Naive B cell (primary cell): Measurements from ENCODE around the gene SEC24D. TPM values are rescaled to one million over a fixed set of nuclear protein-coding genes. Genes with fewer than 3 reads are reported as not detected.
A peak's percentile ranks its signal among the peaks of the same experiment; 100 is the strongest.

Experiments used
- ATAC-seq, 2 donors: fragments of 150-1000 bp; cut with Tn5 transposase; 2 replicates each; pipeline ENCODE4 v1.10.0; 2021; ENCODE audit warnings: low read depth in 2 of 2, mild to moderate bottlenecking in 2 of 2, moderate library complexity in 2 of 2
- DNase-seq: peaks from one replicate; pipeline ENCODE4 v3.0.0; 2022
- H3K27ac Mint-ChIP-seq, 6 donors: one replicate each; pipeline ENCODE4 v1.8.0; 2020 to 2022; ENCODE audit warnings: mild to moderate bottlenecking in 6 of 6, mixed read lengths in 6 of 6, moderate library complexity in 5 of 6, inconsistent platforms in 2 of 6
- H3K27me3 Mint-ChIP-seq, 3 donors: one replicate each; pipeline ENCODE4 v1.8.0; 2021 to 2022; ENCODE audit warnings: mixed read lengths in 3 of 3, mild to moderate bottlenecking in 1 of 3
- H3K36me3 Mint-ChIP-seq, 2 donors: one replicate each; pipeline ENCODE4 v1.8.0; 2020 to 2022; ENCODE audit warnings: mixed read lengths in 2 of 2, inconsistent platforms in 1 of 2, mild to moderate bottlenecking in 1 of 2
- H3K4me1 Mint-ChIP-seq, 3 donors: one replicate each; pipeline ENCODE4 v1.8.0; 2020 to 2022; ENCODE audit warnings: mixed read lengths in 3 of 3, inconsistent platforms in 1 of 3, mild to moderate bottlenecking in 1 of 3, moderate library complexity in 1 of 3
- H3K4me3 Mint-ChIP-seq, 8 donors: one replicate each; pipeline ENCODE4 v1.8.0; 2020 to 2022; ENCODE audit warnings: mild to moderate bottlenecking in 8 of 8, mixed read lengths in 8 of 8, moderate library complexity in 8 of 8, inconsistent platforms in 2 of 8
- H3K9me3 Mint-ChIP-seq, 7 donors: one replicate each; pipeline ENCODE4 v1.8.0; 2020 to 2022; ENCODE audit warnings: mixed read lengths in 7 of 7, mild to moderate bottlenecking in 5 of 7, inconsistent platforms in 2 of 7, moderate library complexity in 1 of 7
- polyA plus RNA-seq, 6 donors: library from polyadenylated mRNA; unstranded; fragments of 300-500 nt; fragmentation: Illumina TruSeq; gene quantifications; one replicate each; pipeline ENCODE4 v1.2.3, GENCODE V29; 2021; ENCODE audit warnings: low read depth in 6 of 6

The SEC24D gene
- polyA plus RNA-seq, 6 donors from 2014 or later: 10.7 to 13.8 (median 11.3) TPM

- Mint-ChIP-seq H3K9me3 (no peaks in the 10 kb centered on the region), H3K36me3 (no peaks in the 10 kb centered on the region), H3K27me3 (no peaks in the 10 kb centered on the region), H3K4me3 (no peak overlapping the region), H3K4me1 (peaks cover 0 to 4% (median 0%) of the 10 kb centered on the region in 3 donors), H3K27ac (peak overlapping the region in 2 of 6 donors; percentile 15 to 83)
- DNase-seq (no peak), ATAC-seq (no peak)
These were observed 117.3 kb downstream of the SEC24D start for GRCh38 chr4:118718511-118719170.

GRCh38 chr4:118716304-118716703, 119.6 kb downstream of the SEC24D start:
- Mint-ChIP-seq H3K36me3 (peaks cover 0 to 4% of the 10 kb centered on the region in 2 donors), H3K27ac (no peak overlapping the region)

GRCh38 chr4:118714682-118715081, 121.2 kb downstream of the SEC24D start:
- DNase-seq (no peak), ATAC-seq (no peak)
- H3K36me3 Mint-ChIP-seq: peaks cover 0 to 13% of the 10 kb centered on the region in 2 donors
- H3K27ac Mint-ChIP-seq: no peak overlapping the region
- no peak overlapping the region for H3K4me3 Mint-ChIP-seq
- H3K27me3 Mint-ChIP-seq: no peaks in the 10 kb centered on the region
- H3K4me1 Mint-ChIP-seq: peaks cover 0 to 4% (median 0%) of the 10 kb centered on the region in 3 donors
- H3K9me3 Mint-ChIP-seq: no peaks in the 10 kb centered on the region

More at GRCh38 chr4:118716304-118716703, 119.6 kb downstream of the SEC24D start:
- DNase-seq (no peak), ATAC-seq (no peak)
- H3K4me3 Mint-ChIP-seq: no peak overlapping the region
- no peaks in the 10 kb centered on the region for H3K9me3 Mint-ChIP-seq
- peaks cover 0 to 4% (median 0%) of the 10 kb centered on the region in 3 donors for H3K4me1 Mint-ChIP-seq
- no peaks in the 10 kb centered on the region for H3K27me3 Mint-ChIP-seq

GRCh38 chr4:118712872-118713271, 123.1 kb downstream of the SEC24D start:
- Mint-ChIP-seq H3K9me3 (no peaks in the 10 kb centered on the region), H3K4me3 (no peak overlapping the region), H3K27me3 (no peaks in the 10 kb centered on the region), H3K36me3 (peaks cover 0 to 25% of the 10 kb centered on the region in 2 donors), H3K27ac (no peak overlapping the region), H3K4me1 (peaks cover 0 to 4% (median 0%) of the 10 kb centered on the region in 3 donors)
- ATAC-seq: no peak
- DNase-seq: no peak

- H3K4me3 Mint-ChIP-seq: no peak overlapping the region
- DNase-seq: no peak
- no peaks in the 10 kb centered on the region for H3K9me3 Mint-ChIP-seq
- no peaks in the 10 kb centered on the region for H3K27me3 Mint-ChIP-seq
- H3K36me3 Mint-ChIP-seq: peaks cover 11 to 34% of the 10 kb centered on the region in 2 donors
- H3K4me1 Mint-ChIP-seq: peaks cover 0 to 4% (median 0%) of the 10 kb centered on the region in 3 donors
- ATAC-seq: no peak
- H3K27ac Mint-ChIP-seq: no peak overlapping the region
These were observed 124.9 kb downstream of the SEC24D start for GRCh38 chr4:118711052-118711451.

GRCh38 chr4:118703118-118703517, 132.8 kb downstream of the SEC24D start:
- Mint-ChIP-seq H3K36me3 (peaks cover 34 to 36% of the 10 kb centered on the region in 2 donors), H3K27me3 (no peaks in the 10 kb centered on the region), H3K27ac (no peak overlapping the region), H3K4me1 (peaks cover 0 to 3% (median 0%) of the 10 kb centered on the region in 3 donors), H3K4me3 (no peak overlapping the region), H3K9me3 (no peaks in the 10 kb centered on the region)
- no peak for ATAC-seq
- DNase-seq: no peak

GRCh38 chr4:118684873-118685811, 150.8 kb downstream of the SEC24D start, which contains the start of gene METTL14:
TSS of gene METTL14 (plus strand) at chr4:118685392. CDS start at chr4:118685535, 143 bp downstream.
- Mint-ChIP-seq H3K36me3 (peaks cover 0 to 4% of the 10 kb centered on the region in 2 donors), H3K9me3 (no peaks in the 10 kb centered on the region), H3K27me3 (no peaks in the 10 kb centered on the region), H3K4me1 (peaks cover 19 to 29% (median 23%) of the 10 kb centered on the region in 3 donors), H3K27ac (peak within 1 kb of the TSS; percentile 94 to 99 (median 98)), H3K4me3 (peak within 1 kb of the TSS; percentile 95 to 99 (median 96))
- ATAC-seq: peak; percentile 94
- peak; percentile 86 for DNase-seq

- no peak for ATAC-seq
- peaks cover 0 to 4% of the 10 kb centered on the region in 2 donors for H3K36me3 Mint-ChIP-seq
- no peak for DNase-seq
- H3K27ac Mint-ChIP-seq: peak overlapping the region in 1 of 6 donors; percentile 33
- H3K4me1 Mint-ChIP-seq: peaks cover 19 to 29% (median 23%) of the 10 kb centered on the region in 3 donors
- H3K4me3 Mint-ChIP-seq: peak overlapping the region in 3 of 8 donors; percentile 32 to 96 (median 47)
- H3K9me3 Mint-ChIP-seq: no peaks in the 10 kb centered on the region
- H3K27me3 Mint-ChIP-seq: no peaks in the 10 kb centered on the region
These were observed 152.4 kb downstream of the SEC24D start for GRCh38 chr4:118683513-118683912.

GRCh38 chr4:118682928-118683327, 153.0 kb downstream of the SEC24D start:
- peak overlapping the region in 2 of 6 donors; percentile 26 to 58 for H3K27ac Mint-ChIP-seq
- H3K4me3 Mint-ChIP-seq: peak overlapping the region in 1 of 8 donors; percentile 96
- H3K36me3 Mint-ChIP-seq: peaks cover 0 to 4% of the 10 kb centered on the region in 2 donors
- DNase-seq (no peak), ATAC-seq (no peak)
- H3K4me1 Mint-ChIP-seq: peaks cover 19 to 29% (median 23%) of the 10 kb centered on the region in 3 donors
- no peaks in the 10 kb centered on the region for H3K27me3 Mint-ChIP-seq
- H3K9me3 Mint-ChIP-seq: no peaks in the 10 kb centered on the region

GRCh38 chr4:118680808-118681207, 155.1 kb downstream of the SEC24D start:
- peak overlapping the region in 1 of 6 donors; percentile 43 for H3K27ac Mint-ChIP-seq
- H3K4me3 Mint-ChIP-seq: peak overlapping the region in 1 of 8 donors; percentile 64
- ATAC-seq (no peak), DNase-seq (no peak)
- H3K36me3 Mint-ChIP-seq: no peaks in the 10 kb centered on the region
- no peaks in the 10 kb centered on the region for H3K27me3 Mint-ChIP-seq
- peaks cover 6 to 15% (median 13%) of the 10 kb centered on the region in 3 donors for H3K4me1 Mint-ChIP-seq
- no peaks in the 10 kb centered on the region for H3K9me3 Mint-ChIP-seq

GRCh38 chr4:118676128-118676527, 159.8 kb downstream of the SEC24D start:
- Mint-ChIP-seq H3K27ac (no peak overlapping the region), H3K9me3 (no peaks in the 10 kb centered on the region), H3K4me3 (no peak overlapping the region), H3K4me1 (no peaks in the 10 kb centered on the region), H3K36me3 (peaks cover 0 to 7% of the 10 kb centered on the region in 2 donors), H3K27me3 (peaks cover 0 to 10% (median 7%) of the 10 kb centered on the region in 3 donors)
- DNase-seq (no peak), ATAC-seq (no peak)
